Activated CD4-positive, alpha-beta T cell treated with anti-CD3 and anti-CD28 coated beads for 36 hours (primary cell): ENCODE data around the gene BPIFB4. TPM values are rescaled to one million over a fixed set of nuclear protein-coding genes. Genes with fewer than 3 reads are reported as not detected.
"Not testable (repeated sequence)": the region's sequence is repeated elsewhere in the genome, so short reads cannot be mapped to it uniquely, and the experiment has no call there.

Experiments
- ATAC-seq: fragments of 200-7000 bp; cut with Tn5 transposase; one replicate; pipeline ENCODE4 v1.10.0; 2021; ENCODE audit warnings: mild to moderate bottlenecking, moderate library complexity
- CTCF ChIA-PET: fragments of 350-600 bp; sonication (Branson Sonifier 250); formaldehyde crosslinking; loops from one replicate; lab custom pipeline; 2021; ENCODE audit warnings: antibody characterized with exemption; lab: Charles Lee
- POLR2A ChIA-PET: fragments of 350-600 bp; sonication (Branson Sonifier 250); formaldehyde crosslinking; loops from one replicate; lab custom pipeline; 2021; ENCODE audit warnings: antibody characterized with exemption, inconsistent platforms; lab: Charles Lee
- DNase-seq: peaks from one replicate; pipeline ENCODE4 v3.0.0-alpha.2; 2020
- H3K27ac Mint-ChIP-seq: one replicate; pipeline ENCODE4 v1.8.0; 2021; ENCODE audit warnings: mixed read lengths
- H3K27me3 Mint-ChIP-seq: one replicate; pipeline ENCODE4 v1.8.0; 2021; ENCODE audit warnings: mixed read lengths
- H3K36me3 Mint-ChIP-seq: one replicate; pipeline ENCODE4 v1.8.0; 2021; ENCODE audit warnings: low read depth, mixed read lengths
- H3K4me1 Mint-ChIP-seq: one replicate; pipeline ENCODE4 v1.8.0; 2021; ENCODE audit warnings: mixed read lengths
- H3K4me3 Mint-ChIP-seq: one replicate; pipeline ENCODE4 v1.8.0; 2021; ENCODE audit warnings: mild to moderate bottlenecking, moderate library complexity, mixed read lengths
- H3K9me3 Mint-ChIP-seq: one replicate; pipeline ENCODE4 v1.8.0; 2021; ENCODE audit warnings: low read depth, mixed read lengths
- intact Hi-C, 2 experiments: fragments of 100-400 bp; cut with DNase I in 1 of 2; cut with micrococcal nuclease in 1 of 2; formaldehyde crosslinking; loops; one replicate each; pipeline versions ENCODE4 v1.14.2 to v1.15.1; 2022 to 2024; cut with DNase I, micrococcal nuclease
- total RNA-seq, 2 experiments: library from RNA; stranded (reverse); gene quantifications; one replicate each; pipeline ENCODE4 v1.2.3, GENCODE V29; 2021

The BPIFB4 gene
- total RNA-seq, 2 experiments from 2014 or later, result not detected

GRCh38 chr20:33043731-33044181 is 35.7 kb upstream of the BPIFB4 start:
- CTCF ChIA-PET, result no interaction called here
- intact Hi-C loops, result no loop called here

GRCh38 chr20:33045129-33045721 is 34.2 kb upstream of the BPIFB4 start:
- DNase-seq, CTCF ChIA-PET, H3K27me3 Mint-ChIP-seq, H3K4me3 Mint-ChIP-seq, H3K36me3 Mint-ChIP-seq, H3K27ac Mint-ChIP-seq, intact Hi-C loops, ATAC-seq, H3K4me1 Mint-ChIP-seq, H3K9me3 Mint-ChIP-seq, POLR2A ChIA-PET: not testable (repeated sequence)

More at GRCh38 chr20:33043731-33044181, 35.7 kb upstream of the BPIFB4 start:
- POLR2A ChIA-PET, result no interaction called here
- DNase-seq (no peak), ATAC-seq (no peak)
- Mint-ChIP-seq H3K9me3 (peaks cover 10% of the 10 kb centered on the region), H3K4me3 (no peak overlapping the region), H3K4me1 (no peaks in the 10 kb centered on the region), H3K27me3 (no peaks in the 10 kb centered on the region), H3K27ac (no peak overlapping the region), H3K36me3 (no peaks in the 10 kb centered on the region)

GRCh38 chr20:33046412-33046811 is 33.0 kb upstream of the BPIFB4 start:
- DNase-seq, result no peak
- Mint-ChIP-seq H3K27me3 (no peaks in the 10 kb centered on the region), H3K4me3 (no peak overlapping the region), H3K4me1 (no peaks in the 10 kb centered on the region), H3K27ac (no peak overlapping the region), H3K9me3 (peaks cover 10% of the 10 kb centered on the region), H3K36me3 (no peaks in the 10 kb centered on the region)
- ATAC-seq, result no peak
- POLR2A ChIA-PET, result no interaction called here
- intact Hi-C loops, result no loop called here
- CTCF ChIA-PET, result no interaction called here

GRCh38 chr20:33051333-33051732 is 28.1 kb upstream of the BPIFB4 start:
- CTCF ChIA-PET, result no interaction called here
- Mint-ChIP-seq H3K27me3 (no peaks in the 10 kb centered on the region), H3K27ac (no peak overlapping the region)

GRCh38 chr20:33053291-33054106 is 25.9 kb upstream of the BPIFB4 start, which contains the start of gene BPIFB3:
Gene BPIFB3 (plus strand): TSS chr20:33053903. CDS start chr20:33055436, 1,533 bp downstream.
- H3K4me3 Mint-ChIP-seq, result no peak within 1 kb of the TSS
- H3K27me3 Mint-ChIP-seq, result no peaks in the 10 kb centered on the region
- intact Hi-C loops, result no loop called here
- H3K27ac Mint-ChIP-seq, result no peak within 1 kb of the TSS
- H3K36me3 Mint-ChIP-seq, result no peaks in the 10 kb centered on the region
- H3K4me1 Mint-ChIP-seq, result no peaks in the 10 kb centered on the region
- DNase-seq (no peak), ATAC-seq (no peak)
- ChIA-PET CTCF (no interaction called here), POLR2A (no interaction called here)
- H3K9me3 Mint-ChIP-seq, result no peaks in the 10 kb centered on the region

More at GRCh38 chr20:33051333-33051732, 28.1 kb upstream of the BPIFB4 start:
- ATAC-seq, result no peak
- Mint-ChIP-seq H3K4me1 (no peaks in the 10 kb centered on the region), H3K9me3 (no peaks in the 10 kb centered on the region), H3K36me3 (no peaks in the 10 kb centered on the region), H3K4me3 (no peak overlapping the region)
- intact Hi-C loops, result no loop called here
- DNase-seq, result no peak
- POLR2A ChIA-PET, result no interaction called here

GRCh38 chr20:33054381-33054780 is 25.1 kb upstream of the BPIFB4 start:
- Mint-ChIP-seq H3K9me3 (no peaks in the 10 kb centered on the region), H3K4me3 (no peak overlapping the region), H3K36me3 (no peaks in the 10 kb centered on the region), H3K27me3 (no peaks in the 10 kb centered on the region), H3K27ac (no peak overlapping the region), H3K4me1 (no peaks in the 10 kb centered on the region)
- ChIA-PET POLR2A (no interaction called here), CTCF (interaction anchor here (0.8 kb wide), 1 partner anchor 152 kb away, joined by 3 read pairs; no protein-coding TSS in a partner anchor)
- DNase-seq (no peak), ATAC-seq (no peak)
- intact Hi-C loops, result no loop called here

GRCh38 chr20:33054791-33055190 is 24.7 kb upstream of the BPIFB4 start:
- POLR2A ChIA-PET, result no interaction called here
- DNase-seq (no peak), ATAC-seq (no peak)
- H3K36me3 Mint-ChIP-seq, result no peaks in the 10 kb centered on the region
- H3K4me1 Mint-ChIP-seq, result no peaks in the 10 kb centered on the region
- H3K9me3 Mint-ChIP-seq, result no peaks in the 10 kb centered on the region
- CTCF ChIA-PET, result interaction anchor here (0.8 kb wide), 1 partner anchor 153 kb away, joined by 3 read pairs; no protein-coding TSS in a partner anchor
- intact Hi-C loops, result no loop called here
- no peak overlapping the region for H3K27ac Mint-ChIP-seq
- H3K4me3 Mint-ChIP-seq, result no peak overlapping the region
- H3K27me3 Mint-ChIP-seq, result no peaks in the 10 kb centered on the region

- H3K27ac Mint-ChIP-seq, result no peak overlapping the region
- no peaks in the 10 kb centered on the region for H3K9me3 Mint-ChIP-seq
- POLR2A ChIA-PET, result no interaction called here
- no peak for DNase-seq
- no peaks in the 10 kb centered on the region for H3K4me1 Mint-ChIP-seq
- intact Hi-C loops, result no loop called here
- no peaks in the 10 kb centered on the region for H3K36me3 Mint-ChIP-seq
- no peak overlapping the region for H3K4me3 Mint-ChIP-seq
- CTCF ChIA-PET, result interaction anchor here (0.6 kb wide), 1 partner anchor 100 kb away, joined by 3 read pairs; no protein-coding TSS in a partner anchor
- H3K27me3 Mint-ChIP-seq, result no peaks in the 10 kb centered on the region
- no peak for ATAC-seq
Observed at GRCh38 chr20:33059136-33059535, 20.3 kb upstream of the BPIFB4 start.

GRCh38 chr20:33059741-33060390 is 19.6 kb upstream of the BPIFB4 start:
- Mint-ChIP-seq H3K27me3 (no peaks in the 10 kb centered on the region), H3K27ac (no peak overlapping the region), H3K9me3 (no peaks in the 10 kb centered on the region), H3K36me3 (no peaks in the 10 kb centered on the region), H3K4me3 (no peak overlapping the region), H3K4me1 (no peaks in the 10 kb centered on the region)
- ChIA-PET CTCF (interaction anchor here (0.6 kb wide), 1 partner anchor 101 kb away, joined by 3 read pairs; no protein-coding TSS in a partner anchor), POLR2A (no interaction called here)
- intact Hi-C loops, result no loop called here
- DNase-seq, result no peak
- ATAC-seq, result no peak

- no peak for DNase-seq
- Mint-ChIP-seq H3K27me3 (no peaks in the 10 kb centered on the region), H3K36me3 (no peaks in the 10 kb centered on the region), H3K4me1 (no peaks in the 10 kb centered on the region), H3K9me3 (no peaks in the 10 kb centered on the region), H3K4me3 (no peak overlapping the region), H3K27ac (no peak overlapping the region)
- ChIA-PET CTCF (no interaction called here), POLR2A (no interaction called here)
- intact Hi-C loops, result no loop called here
- no peak for ATAC-seq
Observed at GRCh38 chr20:33061658-33062028, 17.8 kb upstream of the BPIFB4 start.

- no peaks in the 10 kb centered on the region for H3K4me1 Mint-ChIP-seq
- H3K4me3 Mint-ChIP-seq, result no peak overlapping the region
- CTCF ChIA-PET, result no interaction called here
- H3K27ac Mint-ChIP-seq, result no peak overlapping the region
- POLR2A ChIA-PET, result no interaction called here
- intact Hi-C loops, result no loop called here
- H3K27me3 Mint-ChIP-seq, result no peaks in the 10 kb centered on the region
- no peaks in the 10 kb centered on the region for H3K9me3 Mint-ChIP-seq
- no peak for DNase-seq
- no peaks in the 10 kb centered on the region for H3K36me3 Mint-ChIP-seq
- ATAC-seq, result no peak
Observed at GRCh38 chr20:33062105-33062824, 17.2 kb upstream of the BPIFB4 start.
